Adrenal gland (tissue), 5 donors: ENCODE measurements around the gene FIP1L1.

Experiments used
- CTCF ChIP-seq, 6 experiments: fragments of 450-650 bp in 4 of 6; fragments of 200-600 bp in 2 of 6; sonication (generic) in 1 of 6; IDR thresholded peaks; 1 replicate in 5 of 6; 2 replicates in 1 of 6; pipeline versions ENCODE4 v1.5.1 to v1.8.0; 2016 to 2021; ENCODE audit warnings: antibody characterized with exemption in 6 of 6, mild to moderate bottlenecking in 2 of 6, moderate library complexity in 1 of 6
- POLR2A ChIP-seq, 2 donors: fragments of 450-650 bp; IDR thresholded peaks; one replicate each; pipeline ENCODE4 v1.6.1; 2017; ENCODE audit warnings: antibody characterized with exemption in 2 of 2, mild to moderate bottlenecking in 2 of 2, moderate library complexity in 1 of 2
- donor health status: DM: no; HTN: no; CAD: no.

- TF ChIP-seq CTCF (IDR thresholded peaks at IDR 0.05) (no peak), POLR2A (IDR thresholded peaks at IDR 0.05) (no peak)
Observed at GRCh38 chr4:53349091-53349491, 28.4 kb upstream of the FIP1L1 start.
